Left renal pelvis (tissue), 4 donors: ENCODE measurements around the gene ADAMTSL5. TPM values are rescaled to one million over a fixed set of nuclear protein-coding genes. Genes with fewer than 3 reads are reported as not detected.
A peak's percentile ranks its signal among the peaks of the same experiment; 100 is the strongest.

ENCODE experiments used
- DNase-seq, 4 donors: peaks; one replicate each; pipeline ENCODE4 v3.0.0-alpha.2; 2013; ENCODE audit warnings: low read depth in 4 of 4, low spot score in 3 of 4
- polyA plus RNA-seq, 4 donors: library from polyadenylated mRNA; unstranded; fragments of 120-200 nt; gene quantifications; one replicate each; pipeline ENCODE4 v1.2.1, GENCODE V29; 2013; ENCODE audit not compliant: insufficient read length in 4 of 4

Gene ADAMTSL5
- polyA plus RNA-seq, 4 donors, result 0.79 to 2.5 (median 0.96) TPM

GRCh38 chr19:1496714-1497577, 15.9 kb downstream of the ADAMTSL5 start:
- DNase-seq, result no peak

- no peak for DNase-seq
Measured at GRCh38 chr19:1495799-1496713, 16.8 kb downstream of the ADAMTSL5 start.

- DNase-seq, result no peak
Measured at GRCh38 chr19:1495051-1495798, 17.6 kb downstream of the ADAMTSL5 start.

- no peak for DNase-seq
Measured at GRCh38 chr19:1494115-1494815, 18.6 kb downstream of the ADAMTSL5 start.

GRCh38 chr19:1492474-1493006, 20.3 kb downstream of the ADAMTSL5 start:
- no peak for DNase-seq

- DNase-seq, result no peak
Measured at GRCh38 chr19:1491849-1492170, 21.0 kb downstream of the ADAMTSL5 start.

GRCh38 chr19:1491114-1491848, 21.5 kb downstream of the ADAMTSL5 start, which contains the start of gene REEP6:
REEP6 (plus strand) TSS chr19:1491181; CDS start chr19:1491270, 89 bp downstream.
- no peak for DNase-seq

- peak; percentile 95 to 98 (median 96) for DNase-seq
Measured at GRCh38 chr19:1490311-1491113, 22.3 kb downstream of the ADAMTSL5 start, which contains the start of gene PCSK4. PCSK4 (minus strand) TSS chr19:1490350; CDS start chr19:1490346, 4 bp downstream.

- DNase-seq, result no peak
Measured at GRCh38 chr19:1489463-1490310, 23.1 kb downstream of the ADAMTSL5 start.

- no peak for DNase-seq
Measured at GRCh38 chr19:1488282-1488601, 24.6 kb downstream of the ADAMTSL5 start.

- no peak for DNase-seq
Measured at GRCh38 chr19:1487576-1488281, 25.1 kb downstream of the ADAMTSL5 start.

- DNase-seq, result no peak
Measured at GRCh38 chr19:1486720-1487575, 25.9 kb downstream of the ADAMTSL5 start.

- no peak for DNase-seq
Measured at GRCh38 chr19:1483979-1484428, 28.8 kb downstream of the ADAMTSL5 start.

GRCh38 chr19:1483131-1483978, 29.5 kb downstream of the ADAMTSL5 start:
- DNase-seq, result no peak
